ENCODE data around the gene SKOR1. TPM values are rescaled to one million over a fixed set of nuclear protein-coding genes. Genes with fewer than 3 reads are reported as not detected.

The SKOR1 gene
- polyA plus RNA-seq, 1 experiment, result 0.02 TPM

GRCh38 chr15:67803996-67804843 lies 21.1 kb upstream of the SKOR1 start:
- TF ChIP-seq, protein P1, sequence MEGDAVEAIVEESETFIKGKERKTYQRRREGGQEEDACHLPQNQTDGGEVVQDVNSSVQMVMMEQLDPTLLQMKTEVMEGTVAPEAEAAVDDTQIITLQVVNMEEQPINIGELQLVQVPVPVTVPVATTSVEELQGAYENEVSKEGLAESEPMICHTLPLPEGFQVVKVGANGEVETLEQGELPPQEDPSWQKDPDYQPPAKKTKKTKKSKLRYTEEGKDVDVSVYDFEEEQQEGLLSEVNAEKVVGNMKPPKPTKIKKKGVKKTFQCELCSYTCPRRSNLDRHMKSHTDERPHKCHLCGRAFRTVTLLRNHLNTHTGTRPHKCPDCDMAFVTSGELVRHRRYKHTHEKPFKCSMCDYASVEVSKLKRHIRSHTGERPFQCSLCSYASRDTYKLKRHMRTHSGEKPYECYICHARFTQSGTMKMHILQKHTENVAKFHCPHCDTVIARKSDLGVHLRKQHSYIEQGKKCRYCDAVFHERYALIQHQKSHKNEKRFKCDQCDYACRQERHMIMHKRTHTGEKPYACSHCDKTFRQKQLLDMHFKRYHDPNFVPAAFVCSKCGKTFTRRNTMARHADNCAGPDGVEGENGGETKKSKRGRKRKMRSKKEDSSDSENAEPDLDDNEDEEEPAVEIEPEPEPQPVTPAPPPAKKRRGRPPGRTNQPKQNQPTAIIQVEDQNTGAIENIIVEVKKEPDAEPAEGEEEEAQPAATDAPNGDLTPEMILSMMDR (IDR thresholded peaks at IDR 0.05; ENCODE audit: insufficient read depth, low read depth, low read length), result no peak
- Histone ChIP-seq H3K36me3 (ENCODE audit: control insufficient read depth, insufficient read depth, low read length) (no peaks in the 10 kb centered on the region), H3K27me3 (ENCODE audit: control insufficient read depth, insufficient read depth, low read length) (no peaks in the 10 kb centered on the region), H3K4me3 (ENCODE audit: low read depth, low read length) (no peak overlapping the region)
- CTCF ChIA-PET, result interaction anchor here (1.8 kb wide), 1 partner anchor 12 kb away, joined by 3 read pairs; no protein-coding TSS in a partner anchor
- POLR2A ChIA-PET, result no interaction called here
- no peak for DNase-seq (ENCODE audit: low read depth)

- TF ChIP-seq, protein P1 (IDR thresholded peaks at IDR 0.05; ENCODE audit: insufficient read depth, low read depth, low read length), result no peak
- Histone ChIP-seq H3K36me3 (ENCODE audit: control insufficient read depth, insufficient read depth, low read length) (no peaks in the 10 kb centered on the region), H3K4me3 (ENCODE audit: low read depth, low read length) (no peak overlapping the region), H3K27me3 (ENCODE audit: control insufficient read depth, insufficient read depth, low read length) (no peaks in the 10 kb centered on the region)
- ChIA-PET CTCF (interaction anchor here (1.8 kb wide), 1 partner anchor 11 kb away, joined by 3 read pairs; no protein-coding TSS in a partner anchor), POLR2A (no interaction called here)
- DNase-seq (ENCODE audit: low read depth), result no peak
Measured at GRCh38 chr15:67805008-67805665, 20.2 kb upstream of the SKOR1 start.

DNA sequence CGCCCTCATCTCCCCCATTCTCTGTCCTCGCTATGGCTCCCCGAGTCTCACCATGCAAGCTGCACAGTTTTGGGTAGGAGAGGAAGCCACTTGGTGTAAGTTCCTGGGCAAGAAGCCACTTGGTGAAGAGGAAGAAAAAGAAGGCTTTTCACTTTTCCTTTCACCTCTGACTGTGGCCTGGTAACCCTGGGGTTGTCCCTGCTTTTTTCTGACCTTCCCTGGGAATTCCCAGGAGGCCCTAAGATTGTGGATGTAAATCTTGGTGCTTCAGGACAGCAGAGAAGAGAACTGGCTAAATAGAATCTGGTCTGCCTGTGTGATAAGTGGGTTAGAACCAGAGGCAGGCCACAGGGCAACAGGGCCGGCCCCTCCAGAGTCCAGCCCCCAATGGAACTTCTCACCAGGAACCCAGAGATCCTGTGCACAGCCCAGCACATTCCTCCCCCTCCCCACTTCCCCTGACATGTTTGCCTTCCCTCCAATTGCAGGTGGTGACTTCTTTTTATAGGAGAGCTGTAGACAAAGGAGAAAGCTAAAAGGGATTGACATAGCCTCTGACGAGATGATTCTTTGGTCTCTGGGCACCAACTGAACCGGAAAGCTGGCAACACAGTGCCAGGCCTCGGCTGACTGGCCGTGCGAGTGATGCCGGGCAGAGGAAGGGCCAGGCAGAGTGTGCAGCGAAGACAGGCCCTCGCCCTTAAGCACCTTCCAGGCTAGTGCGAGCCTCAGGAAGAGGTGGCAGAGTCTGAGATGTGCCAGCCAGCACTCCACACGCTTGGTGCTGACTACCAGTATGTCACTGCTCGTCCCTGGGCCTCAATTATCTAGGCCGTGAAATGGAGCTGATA lies 19.4 kb upstream of the SKOR1 start:
- ChIA-PET POLR2A (no interaction called here), CTCF (interaction anchor here (0.6 to 1.8 kb wide), 2 partner anchors 10 to 242 kb away, joined by 3 read pairs; no protein-coding TSS in a partner anchor)
- no peak for DNase-seq (ENCODE audit: low read depth)
- TF ChIP-seq, protein P1 (IDR thresholded peaks at IDR 0.05; ENCODE audit: insufficient read depth, low read depth, low read length), result no peak
- Histone ChIP-seq H3K4me3 (ENCODE audit: low read depth, low read length) (no peak overlapping the region), H3K36me3 (ENCODE audit: control insufficient read depth, insufficient read depth, low read length) (no peaks in the 10 kb centered on the region), H3K27me3 (ENCODE audit: control insufficient read depth, insufficient read depth, low read length) (no peaks in the 10 kb centered on the region)

GRCh38 chr15:67806536-67806935 lies 18.8 kb upstream of the SKOR1 start:
- ChIA-PET CTCF (interaction anchor here (0.6 kb wide), 1 partner anchor 243 kb away, joined by 3 read pairs; no protein-coding TSS in a partner anchor), POLR2A (no interaction called here)
- no peaks in the 10 kb centered on the region for H3K27me3 ChIP-seq (ENCODE audit: control insufficient read depth, insufficient read depth, low read length)
- H3K36me3 ChIP-seq (ENCODE audit: control insufficient read depth, insufficient read depth, low read length), result no peaks in the 10 kb centered on the region
- no peak overlapping the region for H3K4me3 ChIP-seq (ENCODE audit: low read depth, low read length)
- TF ChIP-seq, protein P1 (IDR thresholded peaks at IDR 0.05; ENCODE audit: insufficient read depth, low read depth, low read length), result no peak
- DNase-seq (ENCODE audit: low read depth), result no peak

All from BJ (cell line).